H1 (cell line): ENCODE data around the gene EBF3. TPM values are rescaled to one million over a fixed set of nuclear protein-coding genes. Genes with fewer than 3 reads are reported as not detected.

Experiments
- CHD2 ChIP-seq: IDR thresholded peaks from 2 replicates; pipeline ENCODE4 v1.6.1; 2012; ENCODE audit warnings: low read length, improper control_type of control experiment
- CHD7 ChIP-seq: fragments of 300-600 bp; sonication (generic); IDR thresholded peaks from 2 replicates; pipeline ENCODE4 v1.7.1; 2012; ENCODE audit warnings: low read length, moderate library complexity, mild to moderate bottlenecking, inconsistent platforms; ENCODE audit not compliant: insufficient replicate concordance
- CREB1 ChIP-seq: IDR thresholded peaks from 2 replicates; pipeline ENCODE4 v1.6.1; 2012; ENCODE audit warnings: inconsistent platforms
- EGR1 ChIP-seq: IDR thresholded peaks from 2 replicates; pipeline ENCODE4 v1.6.1; 2011; ENCODE audit warnings: low read depth, low read length, borderline replicate concordance
- HDAC6 ChIP-seq: IDR thresholded peaks from one replicate; pipeline ENCODE4 v1.7.1; 2012; ENCODE audit warnings: low read depth, mild to moderate bottlenecking, inconsistent platforms, low read length, moderate library complexity
- JUND ChIP-seq: IDR thresholded peaks from 2 replicates; pipeline ENCODE4 v1.6.1; 2011; ENCODE audit warnings: mild to moderate bottlenecking, improper control_type of control experiment, low read length
- POLR2A ChIP-seq, 2 experiments: IDR thresholded peaks; 1 replicate in 1 of 2; 2 replicates in 1 of 2; pipeline ENCODE4 v1.6.1; 2011; ENCODE audit warnings: low read depth in 2 of 2, low read length in 2 of 2, mild to moderate bottlenecking in 2 of 2; ENCODE audit errors: control extremely low read depth in 1 of 2
- RFX5 ChIP-seq: IDR thresholded peaks from 2 replicates; pipeline ENCODE4 v1.6.1; 2011; ENCODE audit warnings: low read depth, low read length, improper control_type of control experiment, borderline replicate concordance
- SP1 ChIP-seq: IDR thresholded peaks from 2 replicates; pipeline ENCODE4 v1.6.1; 2011; ENCODE audit warnings: low read depth, low read length
- polyA plus RNA-seq, 7 experiments: library from polyadenylated mRNA; depleted of rRNA in 3 of 7; stranded (reverse) in 5 of 7; unstranded in 2 of 7; fragments of >200 nt in 5 of 7; fragments of 200-250 nt in 2 of 7; gene quantifications; 1 replicate in 5 of 7; 2 replicates in 1 of 7; 4 replicates in 1 of 7; pipeline versions ENCODE4 v1.2.1 to v1.2.3, GENCODE V29; 2011 to 2013; ENCODE audit warnings: missing spikeins in 2 of 7, mixed read lengths in 2 of 7
- total RNA-seq: library from RNA; stranded (reverse); fragmentation: NEBNext Ultra II Directional; extraction: Animal tissue kit (Norgen Biotek cat#: 25700); gene quantifications from 2 replicates; pipeline ENCODE4 v1.2.1, GENCODE V29; 2021
- TF ChIP-seq, protein P1 (sequence below): IDR thresholded peaks from 2 replicates; pipeline ENCODE4 v1.6.1; 2011; ENCODE audit warnings: low read length, improper control_type of control experiment

Gene EBF3
- total and polyA plus RNA-seq, 2 of the 8 experiments (the other 6 are each of a cell fraction or from before 2014, with no cell fraction given) = 0.08 to 0.26 TPM

DNA sequence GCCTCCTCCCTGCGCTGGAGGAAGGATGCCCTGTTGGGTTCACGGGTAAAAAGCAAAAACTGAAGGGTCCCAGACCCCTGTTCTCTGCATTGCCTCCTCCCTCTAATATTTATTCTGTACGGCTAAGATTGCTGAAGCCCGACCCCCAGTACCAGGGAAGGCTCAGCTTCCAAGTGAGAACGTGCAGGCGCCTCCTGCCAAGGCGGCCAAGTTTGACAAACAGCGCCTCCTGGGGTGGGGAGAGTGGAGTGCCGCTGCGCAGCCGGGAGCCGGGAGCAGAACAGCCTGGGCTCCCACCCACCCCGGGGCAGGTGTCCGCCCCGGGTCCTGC lies 4.7 kb upstream of the EBF3 start (continued):
- no peak for TF ChIP-seq EGR1
- no peak for TF ChIP-seq JUND
- TF ChIP-seq CHD7 = no peak
- no peak for TF ChIP-seq CHD2
- TF ChIP-seq RFX5 = no peak
- TF ChIP-seq, protein P1, sequence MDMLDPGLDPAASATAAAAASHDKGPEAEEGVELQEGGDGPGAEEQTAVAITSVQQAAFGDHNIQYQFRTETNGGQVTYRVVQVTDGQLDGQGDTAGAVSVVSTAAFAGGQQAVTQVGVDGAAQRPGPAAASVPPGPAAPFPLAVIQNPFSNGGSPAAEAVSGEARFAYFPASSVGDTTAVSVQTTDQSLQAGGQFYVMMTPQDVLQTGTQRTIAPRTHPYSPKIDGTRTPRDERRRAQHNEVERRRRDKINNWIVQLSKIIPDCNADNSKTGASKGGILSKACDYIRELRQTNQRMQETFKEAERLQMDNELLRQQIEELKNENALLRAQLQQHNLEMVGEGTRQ = no peak
- no peak for TF ChIP-seq POLR2A (IDR thresholded peaks at IDR 0.05; ENCODE audit: control extremely low read depth in 1 of 2, low read depth in 2 of 2, low read length in 2 of 2)
- no peak for TF ChIP-seq CREB1
- no peak for TF ChIP-seq HDAC6
- no peak for TF ChIP-seq SP1
